Measurements from ENCODE around the gene ADAMTS20.

ADAMTS20 gene

DNA sequence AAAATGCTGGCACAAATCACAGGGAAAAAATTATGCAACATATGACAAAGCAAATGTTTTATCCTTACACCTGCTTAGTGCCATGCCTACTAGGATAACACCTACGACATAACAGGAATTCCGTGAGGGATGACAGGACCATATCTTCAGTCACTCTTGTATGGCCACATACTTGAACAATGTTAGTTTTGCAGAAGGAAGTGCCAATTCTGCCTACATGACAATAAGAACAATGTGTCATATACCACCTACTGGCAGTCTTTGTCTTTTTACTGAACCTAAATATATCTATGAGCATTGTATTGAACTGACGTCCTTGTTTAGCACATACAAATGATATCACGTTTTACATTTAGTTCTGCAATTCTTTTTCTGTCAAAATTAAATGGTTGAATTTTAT is 234.0 kb downstream of the ADAMTS20 start:
- no peak for DNase-seq (ENCODE audit: extremely low read depth in 1 of 2, low read depth in 1 of 2)

GRCh38 chr12:43317156-43317555 is 234.8 kb downstream of the ADAMTS20 start:
- DNase-seq (ENCODE audit: extremely low read depth in 1 of 2, low read depth in 1 of 2) = no peak

GRCh38 chr12:43316520-43316919 is 235.5 kb downstream of the ADAMTS20 start:
- no peak for DNase-seq (ENCODE audit: extremely low read depth in 1 of 2, low read depth in 1 of 2)

- DNase-seq (ENCODE audit: extremely low read depth in 1 of 2, low read depth in 1 of 2) = no peak
Measured at GRCh38 chr12:43315961-43316360, 236.0 kb downstream of the ADAMTS20 start.

GRCh38 chr12:43312991-43313505 is 239.0 kb downstream of the ADAMTS20 start:
- no peak for DNase-seq (ENCODE audit: extremely low read depth in 1 of 2, low read depth in 1 of 2)

GRCh38 chr12:43310596-43310995 is 241.4 kb downstream of the ADAMTS20 start:
- no peak for DNase-seq (ENCODE audit: extremely low read depth in 1 of 2, low read depth in 1 of 2)

DNA sequence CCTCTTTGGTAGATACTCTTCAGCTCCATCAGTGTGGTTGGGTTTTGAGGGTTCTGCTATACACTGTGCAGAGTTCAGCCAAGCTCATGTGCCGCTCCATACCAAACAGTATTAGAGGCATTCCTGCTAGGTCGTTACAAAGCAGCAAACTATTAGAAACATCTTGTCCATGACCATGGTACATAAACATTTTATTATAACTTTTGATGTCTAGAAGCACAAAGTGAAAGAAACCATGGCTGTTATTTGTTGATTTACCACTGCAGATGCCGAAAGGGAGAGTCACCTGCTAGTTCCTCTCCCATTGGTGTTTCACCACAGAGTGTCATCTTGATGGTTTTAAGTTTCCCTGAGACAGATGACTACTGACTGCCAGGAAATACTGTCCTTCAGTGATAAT is 242.0 kb downstream of the ADAMTS20 start:
- no peak for DNase-seq (ENCODE audit: extremely low read depth in 1 of 2, low read depth in 1 of 2)

DNA sequence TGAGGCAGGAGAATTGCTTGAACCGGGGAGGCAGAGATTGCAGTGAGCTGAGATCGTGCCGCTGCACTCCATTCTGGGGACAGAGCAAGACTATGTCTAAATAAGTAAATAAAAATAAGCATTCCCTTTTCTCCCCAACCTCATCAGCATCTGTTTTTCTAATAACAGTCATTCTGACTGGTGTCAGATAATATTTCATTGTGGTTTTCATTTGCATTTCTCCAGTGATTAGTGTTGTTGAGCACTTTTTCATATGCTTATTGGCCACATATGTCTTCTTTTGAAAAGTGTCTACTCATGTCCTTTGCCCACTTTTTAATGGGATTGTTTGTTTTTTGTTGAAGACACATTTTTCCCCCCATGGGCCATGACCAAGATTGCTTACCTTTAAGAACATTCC is 243.2 kb downstream of the ADAMTS20 start:
- DNase-seq (ENCODE audit: extremely low read depth in 1 of 2, low read depth in 1 of 2) = no peak

DNA sequence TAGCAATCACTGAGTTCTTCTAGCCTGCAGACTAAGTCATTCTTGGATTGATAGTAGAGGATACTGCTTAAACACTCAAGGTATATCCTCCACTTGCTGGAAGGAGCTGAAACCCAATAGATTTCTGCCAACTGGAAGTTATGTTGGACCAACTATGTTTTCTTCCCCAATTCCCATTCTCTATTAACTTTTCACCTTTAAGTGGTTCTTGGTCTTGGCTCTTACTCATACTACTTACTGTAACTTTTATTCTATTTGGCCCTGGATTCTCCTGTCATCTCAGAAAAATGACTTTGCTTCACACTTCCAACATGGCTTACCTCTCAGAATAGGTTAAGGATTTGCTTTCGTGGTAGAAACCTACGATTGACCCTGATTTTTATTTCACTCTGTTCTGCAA is 244.9 kb downstream of the ADAMTS20 start:
- DNase-seq (ENCODE audit: extremely low read depth in 1 of 2, low read depth in 1 of 2) = no peak

GRCh38 chr12:43306066-43306465 is 245.9 kb downstream of the ADAMTS20 start:
- no peak for DNase-seq (ENCODE audit: extremely low read depth in 1 of 2, low read depth in 1 of 2)

DNA sequence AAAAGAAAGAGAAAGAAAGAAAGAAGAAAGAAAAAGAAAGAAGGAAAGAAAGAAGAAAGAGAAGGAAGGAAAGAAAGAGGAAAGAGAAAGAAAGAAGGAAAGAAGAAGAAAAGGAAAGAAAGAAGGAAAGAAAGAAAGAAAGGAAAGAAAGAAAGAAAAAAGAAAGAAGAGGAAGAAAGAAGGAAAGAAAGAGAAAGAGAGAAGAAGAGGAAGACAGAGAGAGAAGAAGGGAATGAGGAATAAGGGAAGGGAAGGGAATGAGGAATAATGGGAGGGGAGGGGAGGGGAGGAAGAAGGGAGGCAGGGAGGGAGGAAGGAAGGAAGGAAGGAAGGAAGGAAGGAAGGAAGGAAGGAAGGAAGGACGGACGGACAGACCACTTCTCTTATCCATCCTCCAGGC is 246.9 kb downstream of the ADAMTS20 start:
- no peak for DNase-seq (ENCODE audit: extremely low read depth in 1 of 2, low read depth in 1 of 2)

Measured in activated CD8-positive, alpha-beta memory T cell treated with anti-CD3 and anti-CD28 coated beads for 1 hour (primary cell).